H1 (cell line): ENCODE measurements around the gene GTSE1. TPM values are rescaled to one million over a fixed set of nuclear protein-coding genes. Genes with fewer than 3 reads are reported as not detected.

Experiments used
- CTCF ChIA-PET: fragments of 300-600 bp; sonication (Branson Sonifier 250); formaldehyde crosslinking; loops from one replicate; lab custom pipeline; 2021; ENCODE audit not compliant: partially characterized antibody; lab: Charles Lee
- POLR2A ChIA-PET: fragments of 300-600 bp; sonication (Branson Sonifier 250); formaldehyde crosslinking; loops from one replicate; lab custom pipeline; 2021; ENCODE audit warnings: inconsistent platforms; ENCODE audit not compliant: partially characterized antibody; lab: Charles Lee
- DNase-seq, 2 experiments: peaks; one replicate each; pipeline versions ENCODE4 v3.0.0 to v3.0.0-alpha.2; 2010 to 2022; ENCODE audit warnings: low spot score in 2 of 2, low read depth in 1 of 2, mixed read lengths in 1 of 2
- FAIRE-seq: peaks from 2 replicates; lab custom pipeline; 2011; peaks lifted over from hg19 to GRCh38; lab: Jason Lieb, UNC
- H2AFZ ChIP-seq: 2 replicates; pipeline ENCODE4 v1.8.1; 2012; ENCODE audit warnings: low read length, inconsistent platforms
- H2AK5ac ChIP-seq: 2 replicates; pipeline ENCODE4 v1.6.1; 2013; ENCODE audit warnings: low read depth, low read length
- H2BK120ac ChIP-seq: replicated peaks from 2 replicates; pipeline ENCODE3; 2013; ENCODE audit warnings: low read depth, low read length, inconsistent platforms
- H2BK12ac ChIP-seq: 2 replicates; pipeline ENCODE4 v1.6.1; 2013; ENCODE audit warnings: low read depth, low read length
- H2BK15ac ChIP-seq: 2 replicates; pipeline ENCODE4 v1.6.1; 2013; ENCODE audit warnings: low read length
- H2BK20ac ChIP-seq: 2 replicates; pipeline ENCODE4 v1.6.1; 2013; ENCODE audit warnings: low read length
- H2BK5ac ChIP-seq: 2 replicates; pipeline ENCODE4 v1.6.1; 2013; ENCODE audit warnings: low read depth, low read length
- H3K14ac ChIP-seq: 2 replicates; pipeline ENCODE4 v1.6.1; 2013; ENCODE audit warnings: inconsistent platforms; ENCODE audit not compliant: insufficient read length
- H3K18ac ChIP-seq: 2 replicates; pipeline ENCODE4 v1.6.1; 2013; ENCODE audit warnings: low read length; ENCODE audit errors: extremely low read depth
- H3K23ac ChIP-seq: 2 replicates; pipeline ENCODE4 v1.6.1; 2013; ENCODE audit warnings: inconsistent platforms; ENCODE audit not compliant: insufficient read length
- H3K23me2 ChIP-seq: 2 replicates; pipeline ENCODE4 v1.6.1; 2013; ENCODE audit warnings: low read depth, low read length
- H3K27ac ChIP-seq: 2 replicates; pipeline ENCODE4 v1.6.1; 2011; ENCODE audit warnings: low read depth, low read length, inconsistent platforms
- H3K27me3 ChIP-seq, 4 experiments: replicated peaks in 1 of 4; 1 replicate in 1 of 4; 2 replicates in 3 of 4; pipeline versions ENCODE4 v1.6.1 to v1.8.1; 2011 to 2013; ENCODE audit warnings: low read length in 3 of 4, mild to moderate bottlenecking in 3 of 4, inconsistent platforms in 2 of 4, mixed read lengths in 2 of 4, moderate library complexity in 1 of 4; ENCODE audit not compliant: control insufficient read depth in 3 of 4, insufficient read depth in 3 of 4; ENCODE audit errors: extremely low read depth in 1 of 4
- H3K36me3 ChIP-seq, 4 experiments: 2 replicates each; pipeline versions ENCODE4 v1.6.1 to v1.8.1; 2011 to 2013; ENCODE audit warnings: mild to moderate bottlenecking in 4 of 4, low read length in 3 of 4, moderate library complexity in 2 of 4, control low read depth in 1 of 4, inconsistent platforms in 1 of 4; ENCODE audit not compliant: insufficient read depth in 4 of 4, control insufficient read depth in 2 of 4
- H3K4ac ChIP-seq: replicated peaks from 2 replicates; pipeline ENCODE3; 2013; ENCODE audit warnings: low read length, low read depth, mixed read lengths, inconsistent platforms; ENCODE audit not compliant: insufficient read length
- H3K4me1 ChIP-seq, 4 experiments: replicated peaks in 1 of 4; 1 replicate in 1 of 4; 2 replicates in 3 of 4; pipeline versions ENCODE4 v1.6.1 to v1.8.1; 2011 to 2013; ENCODE audit warnings: low read length in 3 of 4, inconsistent platforms in 2 of 4, mixed read lengths in 1 of 4; ENCODE audit not compliant: insufficient read depth in 4 of 4, control insufficient read depth in 3 of 4
- H3K4me2 ChIP-seq, 2 experiments: 2 replicates each; pipeline versions ENCODE4 v1.6.1 to v1.8.1; 2011 to 2013; ENCODE audit warnings: low read depth in 2 of 2, low read length in 2 of 2, control low read depth in 1 of 2, inconsistent platforms in 1 of 2, mild to moderate bottlenecking in 1 of 2; ENCODE audit not compliant: insufficient read depth in 1 of 2
- H3K4me3 ChIP-seq, 4 experiments: fragments of 200-600, 300-600 bp in 1 of 4; sonication (generic), shearing (Covaris generic), sonication (Bioruptor Twin) in 1 of 4; 2 replicates each; pipeline versions ENCODE4 v1.5.1 to v1.8.1; 2011 to 2016; ENCODE audit warnings: low read length in 4 of 4, low read depth in 3 of 4, control low read depth in 2 of 4, inconsistent platforms in 2 of 4, mild to moderate bottlenecking in 2 of 4, mixed read lengths in 1 of 4, moderate library complexity in 1 of 4; ENCODE audit not compliant: insufficient read depth in 2 of 4; ENCODE audit errors: extremely low read depth in 1 of 4
- H3K56ac ChIP-seq: replicated peaks from 2 replicates; pipeline ENCODE3; 2013; ENCODE audit warnings: low read depth, mild to moderate bottlenecking, mixed read lengths, low read length, inconsistent platforms; ENCODE audit not compliant: insufficient read length
- H3K79me1 ChIP-seq: 2 replicates; pipeline ENCODE4 v1.6.1; 2013; ENCODE audit warnings: low read depth, low read length, control low read depth
- H3K79me2 ChIP-seq, 2 experiments: 2 replicates each; pipeline versions ENCODE4 v1.6.1 to v1.8.1; 2012 to 2013; ENCODE audit warnings: low read length in 2 of 2, mild to moderate bottlenecking in 2 of 2, inconsistent platforms in 1 of 2; ENCODE audit not compliant: insufficient read depth in 2 of 2, control insufficient read depth in 1 of 2
- H3K9ac ChIP-seq, 4 experiments: replicated peaks in 1 of 4; 1 replicate in 1 of 4; 2 replicates in 3 of 4; pipeline versions ENCODE4 v1.6.1 to v1.8.1; 2011 to 2013; ENCODE audit warnings: low read depth in 3 of 4, low read length in 3 of 4, control low read depth in 2 of 4, mild to moderate bottlenecking in 2 of 4, moderate library complexity in 2 of 4, inconsistent platforms in 1 of 4; ENCODE audit errors: extremely low read depth in 1 of 4
- H3K9me3 ChIP-seq, 2 experiments: 2 replicates each; pipeline versions ENCODE4 v1.6.1 to v1.8.1; 2012 to 2013; ENCODE audit warnings: mild to moderate bottlenecking in 2 of 2, moderate library complexity in 2 of 2, control low read depth in 1 of 2, inconsistent platforms in 1 of 2, low read depth in 1 of 2, low read length in 1 of 2, mixed read lengths in 1 of 2; ENCODE audit not compliant: insufficient read depth in 2 of 2
- H4K20me1 ChIP-seq, 2 experiments: replicated peaks in 1 of 2; 2 replicates each; pipeline versions ENCODE3 to v1.8.1; 2011 to 2013; ENCODE audit warnings: inconsistent platforms in 2 of 2, low read length in 2 of 2, mild to moderate bottlenecking in 1 of 2; ENCODE audit not compliant: insufficient read depth in 2 of 2, control insufficient read depth in 1 of 2
- H4K5ac ChIP-seq: 2 replicates; pipeline ENCODE4 v1.6.1; 2013; ENCODE audit warnings: low read length, low read depth, mixed read lengths, inconsistent platforms; ENCODE audit not compliant: insufficient read length
- H4K8ac ChIP-seq: 2 replicates; pipeline ENCODE4 v1.8.0; 2013; ENCODE audit warnings: mild to moderate bottlenecking, moderate library complexity, low read length, inconsistent platforms; ENCODE audit not compliant: insufficient read depth; ENCODE audit errors: extremely low read depth
- H4K91ac ChIP-seq: replicated peaks from 2 replicates; pipeline ENCODE3; 2013; ENCODE audit warnings: low read length, mixed read lengths, inconsistent platforms; ENCODE audit not compliant: insufficient read length
- CTCF ChIP-seq, 3 experiments: IDR thresholded peaks; 1 replicate in 2 of 3; 2 replicates in 1 of 3; pipeline versions ENCODE4 v1.5.1 to v1.6.1; 2011; ENCODE audit warnings: low read length in 3 of 3, mild to moderate bottlenecking in 3 of 3, inconsistent platforms in 2 of 3, low read depth in 1 of 3, moderate library complexity in 1 of 3; ENCODE audit not compliant: insufficient read depth in 1 of 3; ENCODE audit errors: control extremely low read depth in 1 of 3
- E2F6 ChIP-seq: IDR thresholded peaks from 2 replicates; pipeline ENCODE4 v1.6.1; 2012; ENCODE audit warnings: inconsistent platforms
- GABPA ChIP-seq: IDR thresholded peaks from 2 replicates; pipeline ENCODE4 v1.6.1; 2011; ENCODE audit warnings: mild to moderate bottlenecking, low read length, moderate library complexity, borderline replicate concordance; ENCODE audit not compliant: insufficient read depth
- PHF8 ChIP-seq: fragments of 200-600 bp; sonication (generic); conservative IDR thresholded peaks from 2 replicates; pipeline ENCODE4 v1.7.1; 2012; ENCODE audit warnings: low read depth, mild to moderate bottlenecking, inconsistent platforms, low read length, moderate library complexity
- SIRT6 ChIP-seq: IDR thresholded peaks from one replicate; pipeline ENCODE4 v1.7.1; 2012; ENCODE audit warnings: low read length, inconsistent platforms
- SP1 ChIP-seq: IDR thresholded peaks from 2 replicates; pipeline ENCODE4 v1.6.1; 2011; ENCODE audit warnings: low read depth, low read length
- whole genome bisulfite sequencing, 2 experiments: shearing (Covaris generic) in 1 of 2; methylation state at CpG; one replicate each; pipeline versions ENCODE4 v1.1.6 to v1.1.7; 2013 to 2015; ENCODE audit warnings: low lambda C conversion rate in 2 of 2, mixed read lengths in 2 of 2, inconsistent platforms in 1 of 2, low coverage in 1 of 2, missing lambda C conversion rate in 1 of 2; ENCODE audit not compliant: insufficient replicate concordance in 2 of 2, insufficient coverage in 1 of 2, insufficient read length in 1 of 2; ENCODE audit errors: extremely low coverage in 1 of 2, missing lambda C conversion rate in 1 of 2; 5-methylcytosine and 5-hydroxymethylcytosine counted together
- polyA plus RNA-seq, 7 experiments: library from polyadenylated mRNA; depleted of rRNA in 3 of 7; stranded (reverse) in 5 of 7; unstranded in 2 of 7; fragments of >200 nt in 5 of 7; fragments of 200-250 nt in 2 of 7; gene quantifications; 1 replicate in 5 of 7; 2 replicates in 1 of 7; 4 replicates in 1 of 7; pipeline versions ENCODE4 v1.2.1 to v1.2.3, GENCODE V29; 2011 to 2013; ENCODE audit warnings: missing spikeins in 2 of 7, mixed read lengths in 2 of 7
- total RNA-seq: library from RNA; stranded (reverse); fragmentation: NEBNext Ultra II Directional; extraction: Animal tissue kit (Norgen Biotek cat#: 25700); gene quantifications from 2 replicates; pipeline ENCODE4 v1.2.1, GENCODE V29; 2021

GTSE1 gene
- total and polyA plus RNA-seq, 2 of the 8 experiments (the other 6 are each of a cell fraction or from before 2014, with no cell fraction given), result 17.5 to 38.6 TPM

- Histone ChIP-seq H3K56ac (no peak overlapping the region), H4K5ac (no peak overlapping the region), H3K27ac (no peak overlapping the region), H3K9me3 (no peaks in the 10 kb centered on the region), H3K36me3 (peaks cover 18 to 71% (median 59%) of the 10 kb centered on the region in 4 experiments; a peak in 7 of 8 replicates), H3K23ac (no peak overlapping the region), H2AFZ (no peak overlapping the region), H2BK120ac (no peak overlapping the region), H4K8ac (no peak overlapping the region), H3K9ac (no peak overlapping the region), H2AK5ac (no peak overlapping the region), H3K79me1 (peaks cover 7% of the 10 kb centered on the region; the same call in 1 of the 2 replicates), H2BK15ac (no peak overlapping the region), H4K91ac (no peak overlapping the region), H3K18ac (no peak overlapping the region), H2BK20ac (no peak overlapping the region), H3K79me2 (no peaks in the 10 kb centered on the region), H2BK12ac (no peak overlapping the region), H3K4ac (no peak overlapping the region), H3K27me3 (no peaks in the 10 kb centered on the region), H3K4me1 (no peaks in the 10 kb centered on the region), H3K14ac (no peak overlapping the region), H4K20me1 (peaks cover 17 to 31% of the 10 kb centered on the region in 2 experiments), H3K4me2 (no peak overlapping the region), H3K23me2 (no peaks in the 10 kb centered on the region), H3K4me3 (no peak overlapping the region), H2BK5ac (no peak overlapping the region)
- CTCF ChIA-PET, result interaction anchor here (1.3 to 5.8 kb wide), 2 partner anchors 22 to 188 kb away, joined by 3 to 60 read pairs; partner anchors contain the start of gene CELSR1
- WGBS, 2 experiments, result 88% methylated on average over 10 of the region's 10 CpGs; no CpG with 5 or more reads in 1 of the 2 experiments
- no peak for FAIRE-seq
- POLR2A ChIA-PET, result interaction anchor here (1.0 to 2.3 kb wide), 4 partner anchors 8 to 17 kb away, joined by 3 to 9 read pairs (median 4); partner anchors contain the start of gene TRMU
- DNase-seq, result no peak
- TF ChIP-seq SIRT6 (no peak), PHF8 (no peak), CTCF (IDR thresholded peaks at IDR 0.05; ENCODE audit: control extremely low read depth in 1 of 3, insufficient read depth in 1 of 3, low read depth in 1 of 3, low read length in 3 of 3) (no peak), GABPA (no peak), E2F6 (no peak), SP1 (no peak)
Measured at GRCh38 chr22:46352276-46352675, 55.6 kb downstream of the GTSE1 start.
